RWPE1 (cell line): ENCODE measurements around the gene SETDB1.
"Not testable (repeated sequence)": the region's sequence is repeated elsewhere in the genome, so short reads cannot be mapped to it uniquely, and the experiment has no call there.

Source experiments
- CTCF ChIA-PET: fragments of 350-600 bp; sonication (Branson Sonifier 250); formaldehyde crosslinking; extraction: SDS; loops from one replicate; lab custom pipeline; 2021; lab: Yijun Ruan, JAX
- POLR2A ChIA-PET: fragments of 400-600 bp; formaldehyde crosslinking; extraction: SDS; loops from one replicate; lab custom pipeline; 2020; ENCODE audit warnings: antibody characterized with exemption; ENCODE audit not compliant: low non-redundant PET; lab: Yijun Ruan, JAX
- DNase-seq: peaks from one replicate; pipeline ENCODE4 v3.0.0; 2012; ENCODE audit warnings: low spot score
- H3K27ac ChIP-seq: fragments of 450-650 bp; 2 replicates; pipeline ENCODE4 v1.5.1; 2017
- CTCF ChIP-seq: fragments of 450-650 bp; conservative IDR thresholded peaks from 2 replicates; pipeline ENCODE4 v1.5.1; 2017; ENCODE audit warnings: low read depth, mild to moderate bottlenecking

SETDB1 gene

GRCh38 chr1:150927624-150928023 is 1.5 kb downstream of the SETDB1 start:
- TF ChIP-seq CTCF, result no peak
- DNase-seq, result no peak
- ChIA-PET CTCF (no interaction called here), POLR2A (no interaction called here)
- no peak overlapping the region for H3K27ac ChIP-seq

DNA sequence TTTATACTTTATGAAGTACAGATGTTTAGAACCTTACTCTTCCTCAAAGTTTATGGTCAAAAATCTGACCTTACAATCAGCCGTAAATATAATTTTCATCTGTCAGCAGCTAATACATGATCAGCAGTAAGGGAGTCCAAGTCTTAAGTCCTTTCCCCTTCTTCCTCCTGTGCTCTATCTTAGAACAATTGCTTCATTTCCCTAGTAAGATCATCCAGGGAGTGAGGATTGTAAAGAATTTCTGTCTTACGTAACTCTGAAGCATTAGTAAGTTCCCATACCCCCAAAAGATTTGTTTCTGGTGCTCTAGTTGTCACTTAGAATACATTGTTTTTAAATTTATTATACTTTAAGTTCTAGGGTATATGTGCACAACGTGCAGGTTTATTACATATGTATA is 2.1 kb downstream of the SETDB1 start:
- no peak for TF ChIP-seq CTCF
- no peak for DNase-seq
- ChIA-PET CTCF (no interaction called here), POLR2A (no interaction called here)
- no peak overlapping the region for H3K27ac ChIP-seq

- H3K27ac ChIP-seq, DNase-seq, POLR2A ChIA-PET, CTCF ChIA-PET: not testable (repeated sequence)
These were observed 2.6 kb downstream of the SETDB1 start for GRCh38 chr1:150928775-150929174.

DNA sequence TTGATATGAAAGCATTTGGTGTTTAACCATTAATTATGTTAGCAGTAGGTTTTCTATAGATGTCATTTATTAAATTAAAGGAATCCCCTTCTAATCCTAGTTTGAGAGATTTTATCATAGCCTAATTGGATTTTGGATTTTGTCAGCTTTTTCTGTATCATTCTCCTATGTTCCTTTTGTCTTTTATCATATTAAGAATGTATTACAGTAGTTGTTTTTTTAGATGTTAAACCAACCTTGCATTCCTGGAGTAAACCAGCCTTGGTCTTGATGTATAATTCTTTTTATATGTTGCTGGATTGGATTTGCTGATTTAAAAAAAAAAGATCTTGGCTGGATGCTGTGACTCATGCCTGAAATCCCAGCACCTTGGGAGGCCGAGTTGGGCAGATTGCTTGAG is 5.6 kb downstream of the SETDB1 start:
- POLR2A ChIA-PET, result no interaction called here
- no peak for TF ChIP-seq CTCF
- CTCF ChIA-PET, result no interaction called here
- no peak overlapping the region for H3K27ac ChIP-seq
- no peak for DNase-seq

- TF ChIP-seq CTCF, result no peak
- ChIA-PET CTCF (no interaction called here), POLR2A (no interaction called here)
- no peak overlapping the region for H3K27ac ChIP-seq
- DNase-seq, result no peak
These were observed 18.7 kb downstream of the SETDB1 start for GRCh38 chr1:150944856-150945255.

- POLR2A ChIA-PET, result interaction anchor here (0.5 kb wide), 1 partner anchor 376 kb away, joined by 3 read pairs; no protein-coding TSS in a partner anchor
These were observed 28.5 kb downstream of the SETDB1 start for GRCh38 chr1:150954708-150955107.

More at GRCh38 chr1:150954708-150955107, 28.5 kb downstream of the SETDB1 start:
- TF ChIP-seq CTCF, result no peak
- CTCF ChIA-PET, result no interaction called here
- no peak overlapping the region for H3K27ac ChIP-seq
- no peak for DNase-seq
